Activated CD4-positive, alpha-beta T cell treated with anti-CD3 and anti-CD28 coated beads, Interleukin-2, amount 10 ng/mL, durations not matched to agents 24 days and 14 days (primary cell): ENCODE data around the gene ABCC8. TPM values are rescaled to one million over a fixed set of nuclear protein-coding genes. Genes with fewer than 3 reads are reported as not detected.

Experiments used
- DNase-seq: peaks from one replicate; pipeline ENCODE4 v3.0.0; 2022
- H3K27ac Mint-ChIP-seq: one replicate; pipeline ENCODE4 v1.8.0; 2022; ENCODE audit warnings: mild to moderate bottlenecking, mixed read lengths
- H3K27me3 Mint-ChIP-seq: one replicate; pipeline ENCODE4 v1.8.0; 2022; ENCODE audit warnings: mixed read lengths
- H3K36me3 Mint-ChIP-seq: one replicate; pipeline ENCODE4 v1.8.0; 2022; ENCODE audit warnings: low read depth, mild to moderate bottlenecking, mixed read lengths
- H3K4me1 Mint-ChIP-seq: one replicate; pipeline ENCODE4 v1.8.0; 2021; ENCODE audit warnings: mixed read lengths
- H3K4me3 Mint-ChIP-seq: one replicate; pipeline ENCODE4 v1.8.0; 2022; ENCODE audit warnings: mild to moderate bottlenecking, moderate library complexity, mixed read lengths
- H3K9me3 Mint-ChIP-seq: one replicate; pipeline ENCODE4 v1.8.0; 2021; ENCODE audit warnings: mixed read lengths
- intact Hi-C: fragments of 100-400 bp; cut with micrococcal nuclease; formaldehyde crosslinking; loops from one replicate; pipeline ENCODE4 v1.15.1; 2023
- total RNA-seq: library from RNA; stranded (reverse); gene quantifications from 2 replicates; pipeline ENCODE4 v1.2.3, GENCODE V29; 2022

The ABCC8 gene
- total RNA-seq, 1 donor from 2014 or later = not detected

DNA sequence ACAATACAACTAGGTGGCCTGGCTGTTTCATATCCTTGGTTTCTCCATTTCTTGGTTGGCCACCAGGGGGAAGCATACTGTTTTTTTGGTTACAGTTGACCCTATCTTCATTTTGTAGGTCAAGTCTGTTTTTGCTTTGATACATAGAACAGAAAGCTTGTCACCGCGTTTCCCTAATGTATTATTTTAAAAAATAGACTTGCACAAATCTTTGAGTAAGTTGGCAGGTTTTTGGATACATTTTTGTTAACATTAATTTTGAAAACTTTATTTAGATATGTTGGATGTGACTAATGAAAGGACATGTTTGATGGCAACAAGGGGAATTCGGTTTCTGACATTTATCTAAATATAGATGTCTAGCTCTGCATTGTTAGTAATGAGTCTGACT is 122.0 kb downstream of the ABCC8 start:
- intact Hi-C loops = loop anchor here (1.0 to 5.0 kb wide), 5 partner anchors 14 to 452 kb away; partner anchors contain the start of genes KCNJ11 and RPS13
- H3K36me3 Mint-ChIP-seq = peaks cover 6% of the 10 kb centered on the region
- H3K27ac Mint-ChIP-seq = peak overlapping the region; percentile 16
- DNase-seq = peak; percentile 90
- peaks cover 34% of the 10 kb centered on the region for H3K27me3 Mint-ChIP-seq
- peak overlapping the region; percentile 93 for H3K4me3 Mint-ChIP-seq
- no peaks in the 10 kb centered on the region for H3K9me3 Mint-ChIP-seq
- peaks cover 29% of the 10 kb centered on the region for H3K4me1 Mint-ChIP-seq

DNA sequence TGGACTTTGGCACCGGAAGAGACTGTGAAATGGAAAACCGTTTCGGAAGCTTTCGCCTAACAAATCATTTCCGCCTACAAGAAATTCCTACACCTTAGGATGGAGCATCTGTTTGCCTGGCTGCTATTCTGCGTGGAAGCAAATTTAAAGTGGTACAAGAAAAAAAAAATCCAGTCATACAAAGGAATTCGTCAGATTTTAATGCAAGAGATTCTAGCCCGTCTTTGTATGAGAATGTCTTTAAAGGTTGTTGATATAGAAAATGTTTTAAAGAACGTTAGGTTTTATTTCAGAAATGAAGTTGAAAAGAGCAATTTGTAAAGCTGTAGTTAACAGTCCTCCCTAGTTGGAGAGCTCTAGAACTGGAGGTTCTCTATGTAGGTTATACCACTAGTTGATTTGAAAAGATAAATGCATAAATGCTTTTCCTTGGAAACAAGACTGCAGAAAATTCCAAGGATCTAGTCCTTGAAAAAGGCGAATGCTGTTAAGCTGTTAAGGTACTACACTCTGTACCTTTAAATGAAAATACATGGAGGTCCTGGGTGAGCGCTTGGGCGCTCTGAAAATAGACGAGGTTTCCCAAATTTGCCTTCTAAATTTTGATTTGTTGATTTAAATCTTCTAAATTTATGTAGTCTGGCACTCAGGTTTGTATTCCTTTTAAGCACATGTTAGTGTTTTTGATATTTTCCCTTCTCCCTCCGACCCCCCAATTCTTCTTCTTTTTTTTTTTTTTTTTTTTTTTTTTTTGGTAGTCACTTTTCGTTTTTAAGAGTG is 122.6 kb downstream of the ABCC8 start:
- intact Hi-C loops = loop anchor here (1.0 to 5.0 kb wide), 7 partner anchors 14 to 451 kb away; partner anchors contain the start of genes KCNJ11 and RPS13
- no peaks in the 10 kb centered on the region for H3K9me3 Mint-ChIP-seq
- no peak for DNase-seq
- H3K4me3 Mint-ChIP-seq = peak overlapping the region; percentile 93
- H3K27ac Mint-ChIP-seq = peak overlapping the region; percentile 82
- peaks cover 29% of the 10 kb centered on the region for H3K4me1 Mint-ChIP-seq
- H3K27me3 Mint-ChIP-seq = peaks cover 34% of the 10 kb centered on the region
- peaks cover 5% of the 10 kb centered on the region for H3K36me3 Mint-ChIP-seq

DNA sequence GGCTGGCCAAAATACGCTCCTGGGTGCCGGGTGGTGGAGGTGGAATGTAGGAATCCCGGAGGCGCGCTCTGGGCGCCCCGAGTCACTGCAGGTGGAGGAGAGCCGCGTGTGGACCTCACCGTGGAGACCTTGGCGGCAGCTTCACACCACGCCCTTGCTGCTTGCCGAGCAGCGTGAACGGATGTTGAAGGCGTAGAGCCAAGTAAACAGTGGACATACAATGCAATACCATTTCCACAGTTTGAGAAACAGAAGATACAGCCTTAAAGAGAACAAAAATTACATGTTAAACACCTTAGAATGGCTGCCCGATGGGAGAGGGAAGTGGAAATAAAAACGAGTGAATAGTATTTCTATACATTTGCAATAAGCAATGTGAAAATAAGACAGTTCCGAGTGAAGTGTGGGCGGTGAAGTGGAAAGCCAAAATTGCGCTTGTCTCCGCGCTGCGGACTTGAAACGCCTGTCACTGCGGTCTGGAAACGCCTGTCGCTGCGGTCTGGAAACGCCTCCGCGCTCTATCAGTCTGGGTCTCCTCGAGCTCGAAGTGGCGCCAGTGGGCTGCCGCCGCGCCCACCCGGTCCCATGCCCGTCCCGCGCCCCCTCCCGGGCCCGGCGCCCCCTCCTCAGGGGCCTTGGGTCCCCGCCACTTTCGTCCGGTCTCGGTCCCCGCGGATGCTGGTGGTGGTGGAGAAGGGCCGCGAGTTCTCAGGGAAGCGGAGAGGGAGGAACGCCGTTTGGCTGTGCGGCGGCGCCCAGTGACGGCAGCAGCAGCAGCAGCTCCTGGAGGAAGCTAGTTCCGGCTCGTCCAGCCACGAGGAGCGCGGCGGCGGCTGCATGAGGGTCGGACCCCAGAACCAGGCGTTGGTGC is 123.5 kb downstream of the ABCC8 start:
- H3K27me3 Mint-ChIP-seq = peaks cover 34% of the 10 kb centered on the region
- intact Hi-C loops = loop anchor here (1.0 to 5.0 kb wide), 3 partner anchors 55 to 276 kb away; partner anchors contain the start of gene RPS13
- H3K4me1 Mint-ChIP-seq = peaks cover 27% of the 10 kb centered on the region
- peaks cover 4% of the 10 kb centered on the region for H3K36me3 Mint-ChIP-seq
- peak overlapping the region; percentile 93 for H3K4me3 Mint-ChIP-seq
- no peaks in the 10 kb centered on the region for H3K9me3 Mint-ChIP-seq
- peak; percentile 83 for DNase-seq
- peak overlapping the region; percentile 92 for H3K27ac Mint-ChIP-seq

DNA sequence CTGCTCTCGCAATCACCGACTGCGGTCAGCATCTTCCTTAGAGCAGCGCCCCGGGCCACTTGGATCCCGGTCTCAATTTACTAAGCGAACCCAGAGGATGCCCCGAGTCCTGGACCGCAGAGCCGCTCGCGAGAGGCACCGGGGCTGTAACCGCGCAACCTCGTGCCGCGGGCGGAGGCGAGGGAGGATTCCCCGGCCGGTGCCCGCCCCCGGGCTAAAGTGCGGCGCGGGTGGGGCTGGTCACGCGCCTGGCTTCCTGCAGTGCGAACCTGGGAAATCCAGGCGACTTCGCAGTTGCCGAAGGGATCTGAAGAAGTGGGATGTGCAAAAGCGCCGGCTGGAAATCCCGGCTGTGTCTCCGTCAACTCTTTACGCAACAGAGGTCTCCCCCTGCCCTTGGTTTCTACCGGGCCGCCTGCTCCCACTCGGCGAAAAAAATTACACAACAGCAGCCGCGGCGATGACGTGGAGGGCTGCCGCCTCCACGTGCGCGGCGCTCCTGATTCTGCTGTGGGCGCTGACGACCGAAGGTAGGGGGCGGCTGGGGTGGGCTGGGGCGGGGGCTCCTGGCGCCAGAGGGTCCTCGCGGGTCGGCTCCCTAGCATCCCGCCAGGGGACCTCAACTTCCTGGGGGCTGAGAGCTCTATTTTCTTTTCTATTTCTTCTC is 125.0 kb downstream of the ABCC8 start, which contains the start of gene NCR3LG1:
TSS of gene NCR3LG1 (plus strand) at position 291 of the 667 bp plus-strand sequence. CDS start at position 461, 170 bp downstream.
- peaks cover 27% of the 10 kb centered on the region for H3K4me1 Mint-ChIP-seq
- peak; percentile 86 for DNase-seq

DNA sequence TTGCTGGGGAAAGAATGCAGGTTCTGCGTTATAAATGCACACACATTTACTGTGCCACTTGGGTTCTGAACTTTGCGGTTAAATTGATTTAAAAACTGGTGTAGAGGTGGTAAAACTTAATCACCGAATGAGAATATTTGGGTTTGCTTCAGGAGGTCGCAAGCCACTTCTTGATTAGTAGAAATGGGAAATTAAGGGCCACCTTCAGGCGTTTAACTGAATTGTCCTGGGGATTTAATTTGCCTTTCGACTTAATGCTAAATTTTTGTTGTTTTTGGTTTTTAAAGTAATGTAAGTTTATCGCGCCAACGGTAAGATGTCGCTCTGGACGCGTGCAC is 125.5 kb downstream of the ABCC8 start:
- no peak for DNase-seq
- peaks cover 5% of the 10 kb centered on the region for H3K36me3 Mint-ChIP-seq
- H3K4me1 Mint-ChIP-seq = peaks cover 27% of the 10 kb centered on the region
- H3K27ac Mint-ChIP-seq = peak overlapping the region; percentile 57
- intact Hi-C loops = loop anchor here (1.0 to 5.0 kb wide), 2 partner anchors 75 to 274 kb away; partner anchors contain the start of genes NUCB2 and RPS13
- peak overlapping the region; percentile 93 for H3K4me3 Mint-ChIP-seq
- H3K27me3 Mint-ChIP-seq = peaks cover 29% of the 10 kb centered on the region
- no peaks in the 10 kb centered on the region for H3K9me3 Mint-ChIP-seq

More for the DNA sequence above, 125.0 kb downstream of the ABCC8 start, which contains the start of gene NCR3LG1:
- Mint-ChIP-seq H3K4me3 (peak within 1 kb of the TSS; percentile 93), H3K36me3 (peaks cover 5% of the 10 kb centered on the region), H3K9me3 (no peaks in the 10 kb centered on the region), H3K27me3 (peaks cover 33% of the 10 kb centered on the region), H3K27ac (peak within 1 kb of the TSS; percentile 92)
- intact Hi-C loops = loop anchor here (1.0 to 5.0 kb wide), 2 partner anchors 75 to 274 kb away; partner anchors contain the start of genes NUCB2 and RPS13

DNA sequence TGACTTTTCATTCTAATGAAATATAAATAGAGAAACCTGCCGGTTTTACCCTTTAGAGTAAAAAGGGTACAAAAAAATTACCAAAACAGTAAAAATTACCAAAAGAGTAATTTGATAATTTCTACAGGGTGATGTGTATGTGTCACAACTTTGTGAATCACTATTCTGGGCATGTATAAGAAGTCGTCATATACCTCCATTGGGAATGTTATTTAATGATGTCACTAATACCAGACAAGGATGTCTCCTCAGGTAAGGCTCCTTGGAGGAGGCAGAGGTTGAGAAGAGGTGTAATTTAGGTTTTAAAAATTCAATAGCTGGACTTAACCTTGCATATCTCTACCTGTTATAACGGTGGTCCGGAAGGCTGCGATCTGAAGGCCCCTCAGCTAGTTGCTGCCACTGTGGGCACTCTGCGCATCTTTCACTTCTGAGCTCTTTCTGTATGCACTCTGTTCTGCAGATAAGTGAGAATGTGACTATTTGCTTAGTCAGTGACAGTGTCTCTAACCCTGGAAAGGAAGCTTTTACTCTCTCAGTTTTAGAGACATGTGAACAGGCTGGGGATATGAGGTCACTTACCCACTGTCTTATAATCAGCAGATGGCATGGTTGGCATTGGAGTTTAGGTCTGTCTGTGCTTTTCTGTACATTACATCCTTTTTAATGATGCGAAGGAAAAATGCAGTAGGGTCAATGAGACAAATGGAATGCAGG is 126.0 kb downstream of the ABCC8 start:
- H3K36me3 Mint-ChIP-seq = peaks cover 5% of the 10 kb centered on the region
- peaks cover 27% of the 10 kb centered on the region for H3K4me1 Mint-ChIP-seq
- peaks cover 29% of the 10 kb centered on the region for H3K27me3 Mint-ChIP-seq
- no peaks in the 10 kb centered on the region for H3K9me3 Mint-ChIP-seq
- peak overlapping the region; percentile 57 for H3K27ac Mint-ChIP-seq
- intact Hi-C loops = loop anchor here (1.0 to 5.0 kb wide), 2 partner anchors 74 to 273 kb away; partner anchors contain the start of genes NUCB2 and RPS13
- peak overlapping the region; percentile 93 for H3K4me3 Mint-ChIP-seq
- DNase-seq = no peak

DNA sequence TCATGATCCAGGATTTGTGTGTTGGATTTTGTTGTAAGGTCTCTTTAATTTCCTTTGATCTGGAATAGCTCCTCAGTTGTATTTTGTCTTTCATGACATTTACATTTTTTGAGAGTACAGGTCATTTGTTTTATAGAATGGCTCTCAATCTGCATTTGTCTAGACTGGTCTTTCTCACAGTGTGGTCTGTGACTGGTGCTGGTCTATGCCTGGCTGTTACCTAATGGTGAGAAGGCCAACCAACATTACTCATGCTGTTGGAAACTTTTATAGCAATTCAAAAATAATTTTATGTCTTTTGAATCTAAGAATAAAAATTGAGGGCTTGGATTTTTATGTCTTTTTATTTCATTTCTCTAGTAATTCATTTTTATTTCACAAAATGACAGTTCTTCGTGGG is 129.0 kb downstream of the ABCC8 start:
- Mint-ChIP-seq H3K4me3 (no peak overlapping the region), H3K27me3 (peaks cover 15% of the 10 kb centered on the region), H3K36me3 (peaks cover 14% of the 10 kb centered on the region), H3K27ac (no peak overlapping the region), H3K4me1 (peaks cover 25% of the 10 kb centered on the region), H3K9me3 (no peaks in the 10 kb centered on the region)
- DNase-seq = no peak
- intact Hi-C loops = no loop called here

DNA sequence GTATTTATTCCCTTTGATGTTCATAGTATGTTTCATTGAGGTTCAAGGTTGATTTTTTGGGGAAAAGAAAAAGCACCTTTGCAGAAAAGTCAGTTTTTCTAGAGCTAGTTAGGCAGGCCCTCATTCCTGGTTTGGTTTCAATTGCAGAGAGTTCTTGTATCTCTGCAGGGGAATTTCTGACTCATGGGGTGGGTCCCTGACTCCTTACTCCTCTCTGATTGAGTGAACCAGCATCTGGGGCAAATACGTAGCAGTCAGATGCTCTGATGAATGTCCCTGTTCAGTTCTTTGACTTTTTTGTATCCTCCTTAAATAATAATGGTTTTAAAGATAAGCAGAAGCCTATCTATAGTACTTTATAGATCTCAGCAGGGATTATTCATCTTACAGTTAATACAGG is 132.7 kb downstream of the ABCC8 start:
- intact Hi-C loops = no loop called here
- H3K27ac Mint-ChIP-seq = no peak overlapping the region
- no peaks in the 10 kb centered on the region for H3K9me3 Mint-ChIP-seq
- H3K4me1 Mint-ChIP-seq = peaks cover 10% of the 10 kb centered on the region
- no peak for DNase-seq
- no peaks in the 10 kb centered on the region for H3K27me3 Mint-ChIP-seq
- H3K4me3 Mint-ChIP-seq = no peak overlapping the region
- peaks cover 18% of the 10 kb centered on the region for H3K36me3 Mint-ChIP-seq

DNA sequence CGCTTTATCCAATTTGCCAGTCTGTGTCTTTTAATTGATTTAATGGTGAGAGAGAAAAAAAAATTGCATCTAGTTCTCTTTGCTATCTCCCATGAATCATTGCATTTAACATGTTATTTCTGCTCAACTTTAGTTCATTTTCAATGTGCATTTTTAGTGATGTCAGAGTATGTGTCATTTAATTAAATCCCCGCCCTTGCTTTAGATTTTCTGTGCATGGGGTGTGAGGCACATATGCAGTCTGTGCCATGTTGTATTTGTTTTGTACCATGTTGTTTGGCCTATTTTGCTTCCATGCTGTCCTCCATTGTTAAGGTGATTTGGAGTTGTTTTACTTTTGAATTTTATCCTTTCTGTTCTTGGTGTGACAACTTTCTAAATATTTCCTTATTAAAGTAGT is 133.4 kb downstream of the ABCC8 start:
- intact Hi-C loops = no loop called here
- Mint-ChIP-seq H3K4me1 (peaks cover 10% of the 10 kb centered on the region), H3K36me3 (peaks cover 18% of the 10 kb centered on the region), H3K27me3 (no peaks in the 10 kb centered on the region), H3K9me3 (no peaks in the 10 kb centered on the region), H3K4me3 (no peak overlapping the region), H3K27ac (no peak overlapping the region)
- DNase-seq = no peak

Other genes with a start within 250 kb of the ABCC8 start
- gene NUCB2, start 200.1 kb downstream of the ABCC8 start, total RNA-seq = 48.6 and 52.7 TPM in 2 replicates
- gene NCR3LG1, start 125.0 kb downstream of the ABCC8 start, total RNA-seq = 4.4 and 4.5 TPM in 2 replicates
- 0.85 and 1.1 TPM in 2 replicates for gene KCNJ11, start 88.2 kb downstream of the ABCC8 start, total RNA-seq
- gene USH1C, start 67.6 kb upstream of the ABCC8 start, total RNA-seq = not detected in 2 replicates
- not detected in 2 replicates for gene OTOG, start 70.4 kb upstream of the ABCC8 start, total RNA-seq
- gene MYOD1, start 242.7 kb upstream of the ABCC8 start, total RNA-seq = not detected in 2 replicates